K562 (cell line): ENCODE measurements around the gene CPT1C. TPM values are rescaled to one million over a fixed set of nuclear protein-coding genes. Genes with fewer than 3 reads are reported as not detected.

Experiments
- ATF7 ChIP-seq: fragments of 450-650 bp; IDR thresholded peaks from 2 replicates; pipeline ENCODE4 v1.7.1; 2014; ENCODE audit warnings: mild to moderate bottlenecking, moderate library complexity
- ELF2 ChIP-seq: fragments of 250-450 bp; sonication (Bioruptor Pico); IDR thresholded peaks from 2 replicates; pipeline ENCODE4 v1.5.0; 2021; ENCODE audit warnings: mild to moderate bottlenecking
- LEF1 ChIP-seq: fragments of 450-650 bp; IDR thresholded peaks from 2 replicates; pipeline ENCODE4 v1.6.1; 2016; ENCODE audit warnings: mild to moderate bottlenecking
- MEIS2 ChIP-seq: fragments of 450-650 bp; IDR thresholded peaks from 2 replicates; pipeline ENCODE4 v1.6.1; 2014; ENCODE audit warnings: mild to moderate bottlenecking; ENCODE audit not compliant: partially characterized antibody
- NEUROD1 ChIP-seq: fragments of 150-350 bp; IDR thresholded peaks from 2 replicates; pipeline ENCODE4 v1.6.1; 2014; ENCODE audit warnings: borderline replicate concordance, low read length, low read depth; ENCODE audit not compliant: partially characterized antibody
- PML ChIP-seq: IDR thresholded peaks from 2 replicates; pipeline ENCODE4 v1.6.1; 2012; ENCODE audit warnings: low read length, inconsistent platforms
- SRF ChIP-seq, 2 experiments: fragments of 250-450, 450-650 bp in 1 of 2; sonication (Bioruptor Pico) in 1 of 2; sonication (generic) in 1 of 2; formaldehyde crosslinking; IDR thresholded peaks; 2 replicates each; pipeline versions ENCODE4 v1.5.0 to v1.5.1; 2020 to 2022; ENCODE audit warnings: mild to moderate bottlenecking in 1 of 2, missing genetic modification reagents in 1 of 2
- TCFL5 ChIP-seq: fragments of 250-450 bp; sonication (Bioruptor Pico); conservative IDR thresholded peaks from 2 replicates; pipeline ENCODE4 v1.6.1; 2021; ENCODE audit warnings: mild to moderate bottlenecking, moderate library complexity, matching md5 sums
- TEAD4 ChIP-seq, 2 experiments: sonication (generic) in 1 of 2; formaldehyde crosslinking in 1 of 2; IDR thresholded peaks; 2 replicates each; pipeline versions ENCODE4 v1.6.1 to v1.8.0; 2012 to 2022; ENCODE audit warnings: borderline replicate concordance in 1 of 2, inconsistent platforms in 1 of 2, low read length in 1 of 2, mild to moderate bottlenecking in 1 of 2, missing genetic modification reagents in 1 of 2
- TGIF2 ChIP-seq: sonication (generic); formaldehyde crosslinking; IDR thresholded peaks from 2 replicates; pipeline ENCODE4 v1.8.1; 2022; ENCODE audit warnings: mild to moderate bottlenecking, missing genetic modification reagents, moderate library complexity
- polyA plus RNA-seq, 8 experiments: library from polyadenylated mRNA; depleted of rRNA in 4 of 8; stranded (reverse) in 5 of 8; unstranded in 3 of 8; fragments of >200 nt; fragmentation: Nextera tagmentation in 2 of 8; fragmentation: Illumina TruSeq in 1 of 8; extraction: Ambion mirVana in 2 of 8; extraction: Trizol in 1 of 8; gene quantifications; 2 replicates each; pipeline versions ENCODE4 v1.2.1 to v1.2.3, GENCODE V29; 2011 to 2014; ENCODE audit warnings: inconsistent platforms in 1 of 8, missing spikeins in 1 of 8
- total RNA-seq, 7 experiments: library from RNA; depleted of rRNA in 6 of 7; stranded (reverse); fragments of >200 nt in 6 of 7; fragmentation: Illumina TruSeq in 2 of 7; extraction: Trizol in 2 of 7; gene quantifications; 2 replicates each; pipeline versions ENCODE4 v1.2.1 to v1.2.3, GENCODE V29; 2011 to 2021; ENCODE audit warnings: low replicate concordance in 1 of 7
- TF ChIP-seq, protein P1 (sequence below): fragments of 450-650 bp; IDR thresholded peaks from 2 replicates; pipeline ENCODE4 v1.6.1; 2017; ENCODE audit warnings: antibody characterized with exemption, mild to moderate bottlenecking
- TF ChIP-seq, protein P2 (sequence below): fragments of 250-450 bp; sonication (Bioruptor Pico); IDR thresholded peaks from 2 replicates; pipeline ENCODE4 v1.8.0; 2021; ENCODE audit warnings: moderate library complexity, mild to moderate bottlenecking, inconsistent platforms
- TF ChIP-seq, protein P3 (sequence below): fragments of 450-650 bp; IDR thresholded peaks from 2 replicates; pipeline ENCODE4 v1.6.1; 2016
- TF ChIP-seq, protein P4 (sequence below): fragments of 450-650 bp; IDR thresholded peaks from 2 replicates; pipeline ENCODE4 v1.6.1; 2018; ENCODE audit warnings: mild to moderate bottlenecking, low read depth; ENCODE audit not compliant: partially characterized antibody
- TF ChIP-seq, protein P5 (sequence below), 2 experiments: fragments of 450-650 bp; conservative IDR thresholded peaks; 2 replicates each; pipeline ENCODE4 v1.6.1; 2017; ENCODE audit warnings: mild to moderate bottlenecking in 2 of 2, moderate library complexity in 2 of 2
- TF ChIP-seq, protein P6 (sequence below): IDR thresholded peaks from 2 replicates; pipeline ENCODE4 v1.6.1; 2016; ENCODE audit warnings: missing genetic modification characterization, missing compliant biosample characterization

CPT1C gene
- total and polyA plus RNA-seq, 9 of the 15 experiments (the other 6 are each of a cell fraction or from before 2014, with no cell fraction given): 1.9 to 12.3 (median 3.0) TPM

DNA sequence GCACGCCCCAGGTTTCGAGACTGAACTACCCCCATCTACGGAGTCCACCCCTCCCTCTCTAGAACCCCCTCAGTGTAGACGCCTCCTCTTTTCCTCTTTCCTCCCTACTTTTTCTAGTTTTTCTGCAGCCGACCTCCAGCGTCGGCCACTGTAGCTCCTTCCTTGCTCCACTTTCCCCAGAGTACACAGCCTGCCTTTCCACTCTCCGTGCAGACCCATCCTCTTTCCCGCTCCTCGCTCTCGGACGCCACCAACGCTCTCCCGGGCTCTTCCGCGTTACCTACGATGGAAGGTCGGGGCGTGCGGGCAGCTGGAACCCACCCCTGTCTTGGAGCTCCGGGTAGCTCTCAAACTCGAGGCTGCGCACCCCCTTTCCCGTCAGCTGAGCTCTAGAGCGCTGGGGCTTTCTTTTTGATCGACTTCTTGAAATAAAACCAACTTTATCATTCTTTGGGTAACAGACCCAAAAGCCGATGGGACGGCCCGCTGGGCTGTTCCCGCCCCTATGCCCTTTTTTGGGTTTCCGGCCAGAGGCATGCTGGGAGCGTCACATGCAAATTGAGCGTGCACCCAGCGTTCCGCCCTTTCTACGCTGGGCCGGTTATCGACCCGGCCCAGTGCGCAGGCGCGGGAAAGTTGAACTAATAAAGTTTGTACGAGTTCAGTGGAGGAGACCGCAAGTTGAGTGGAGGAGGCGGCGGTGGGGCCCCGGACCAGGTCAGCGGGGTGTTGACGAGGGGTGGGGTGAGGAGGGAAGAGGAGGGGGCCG is 25.4 kb upstream of the CPT1C start, which contains the start of the genes BCL2L12 and IRF3 (continued):
- TF ChIP-seq NEUROD1: peak; percentile 47
- TF ChIP-seq, protein P1, sequence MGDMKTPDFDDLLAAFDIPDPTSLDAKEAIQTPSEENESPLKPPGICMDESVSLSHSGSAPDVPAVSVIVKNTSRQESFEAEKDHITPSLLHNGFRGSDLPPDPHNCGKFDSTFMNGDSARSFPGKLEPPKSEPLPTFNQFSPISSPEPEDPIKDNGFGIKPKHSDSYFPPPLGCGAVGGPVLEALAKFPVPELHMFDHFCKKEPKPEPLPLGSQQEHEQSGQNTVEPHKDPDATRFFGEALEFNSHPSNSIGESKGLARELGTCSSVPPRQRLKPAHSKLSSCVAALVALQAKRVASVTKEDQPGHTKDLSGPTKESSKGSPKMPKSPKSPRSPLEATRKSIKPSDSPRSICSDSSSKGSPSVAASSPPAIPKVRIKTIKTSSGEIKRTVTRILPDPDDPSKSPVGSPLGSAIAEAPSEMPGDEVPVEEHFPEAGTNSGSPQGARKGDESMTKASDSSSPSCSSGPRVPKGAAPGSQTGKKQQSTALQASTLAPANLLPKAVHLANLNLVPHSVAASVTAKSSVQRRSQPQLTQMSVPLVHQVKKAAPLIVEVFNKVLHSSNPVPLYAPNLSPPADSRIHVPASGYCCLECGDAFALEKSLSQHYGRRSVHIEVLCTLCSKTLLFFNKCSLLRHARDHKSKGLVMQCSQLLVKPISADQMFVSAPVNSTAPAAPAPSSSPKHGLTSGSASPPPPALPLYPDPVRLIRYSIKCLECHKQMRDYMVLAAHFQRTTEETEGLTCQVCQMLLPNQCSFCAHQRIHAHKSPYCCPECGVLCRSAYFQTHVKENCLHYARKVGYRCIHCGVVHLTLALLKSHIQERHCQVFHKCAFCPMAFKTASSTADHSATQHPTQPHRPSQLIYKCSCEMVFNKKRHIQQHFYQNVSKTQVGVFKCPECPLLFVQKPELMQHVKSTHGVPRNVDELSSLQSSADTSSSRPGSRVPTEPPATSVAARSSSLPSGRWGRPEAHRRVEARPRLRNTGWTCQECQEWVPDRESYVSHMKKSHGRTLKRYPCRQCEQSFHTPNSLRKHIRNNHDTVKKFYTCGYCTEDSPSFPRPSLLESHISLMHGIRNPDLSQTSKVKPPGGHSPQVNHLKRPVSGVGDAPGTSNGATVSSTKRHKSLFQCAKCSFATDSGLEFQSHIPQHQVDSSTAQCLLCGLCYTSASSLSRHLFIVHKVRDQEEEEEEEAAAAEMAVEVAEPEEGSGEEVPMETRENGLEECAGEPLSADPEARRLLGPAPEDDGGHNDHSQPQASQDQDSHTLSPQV: no peak
- TF ChIP-seq LEF1: no peak
- TF ChIP-seq, protein P2, sequence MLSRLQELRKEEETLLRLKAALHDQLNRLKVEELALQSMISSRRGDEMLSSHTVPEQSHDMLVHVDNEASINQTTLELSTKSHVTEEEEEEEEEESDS (CRISPR knock-in tag): no peak
- TF ChIP-seq TEAD4 (IDR thresholded peaks at IDR 0.05; ENCODE audit: low read length): no peak
- no peak for TF ChIP-seq TEAD4 (CRISPR knock-in tag; IDR thresholded peaks at IDR 0.05; ENCODE audit: borderline replicate concordance)
- peak; percentile 66; the same call in 1 of the 2 replicates for TF ChIP-seq PML
- TF ChIP-seq TCFL5: no peak
- TF ChIP-seq, protein P3, sequence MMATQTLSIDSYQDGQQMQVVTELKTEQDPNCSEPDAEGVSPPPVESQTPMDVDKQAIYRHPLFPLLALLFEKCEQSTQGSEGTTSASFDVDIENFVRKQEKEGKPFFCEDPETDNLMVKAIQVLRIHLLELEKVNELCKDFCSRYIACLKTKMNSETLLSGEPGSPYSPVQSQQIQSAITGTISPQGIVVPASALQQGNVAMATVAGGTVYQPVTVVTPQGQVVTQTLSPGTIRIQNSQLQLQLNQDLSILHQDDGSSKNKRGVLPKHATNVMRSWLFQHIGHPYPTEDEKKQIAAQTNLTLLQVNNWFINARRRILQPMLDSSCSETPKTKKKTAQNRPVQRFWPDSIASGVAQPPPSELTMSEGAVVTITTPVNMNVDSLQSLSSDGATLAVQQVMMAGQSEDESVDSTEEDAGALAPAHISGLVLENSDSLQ: peak; percentile 14; the same call in 1 of the 2 replicates
- peak; percentile 87 for TF ChIP-seq MEIS2
- TF ChIP-seq, protein P4, sequence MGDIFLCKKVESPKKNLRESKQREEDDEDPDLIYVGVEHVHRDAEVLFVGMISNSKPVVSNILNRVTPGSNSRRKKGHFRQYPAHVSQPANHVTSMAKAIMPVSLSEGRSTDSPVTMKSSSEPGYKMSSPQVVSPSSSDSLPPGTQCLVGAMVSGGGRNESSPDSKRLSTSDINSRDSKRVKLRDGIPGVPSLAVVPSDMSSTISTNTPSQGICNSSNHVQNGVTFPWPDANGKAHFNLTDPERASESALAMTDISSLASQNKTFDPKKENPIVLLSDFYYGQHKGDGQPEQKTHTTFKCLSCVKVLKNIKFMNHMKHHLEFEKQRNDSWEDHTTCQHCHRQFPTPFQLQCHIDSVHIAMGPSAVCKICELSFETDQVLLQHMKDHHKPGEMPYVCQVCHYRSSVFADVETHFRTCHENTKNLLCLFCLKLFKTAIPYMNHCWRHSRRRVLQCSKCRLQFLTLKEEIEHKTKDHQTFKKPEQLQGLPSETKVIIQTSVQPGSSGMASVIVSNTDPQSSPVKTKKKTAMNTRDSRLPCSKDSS: no peak
- TF ChIP-seq, protein P5, sequence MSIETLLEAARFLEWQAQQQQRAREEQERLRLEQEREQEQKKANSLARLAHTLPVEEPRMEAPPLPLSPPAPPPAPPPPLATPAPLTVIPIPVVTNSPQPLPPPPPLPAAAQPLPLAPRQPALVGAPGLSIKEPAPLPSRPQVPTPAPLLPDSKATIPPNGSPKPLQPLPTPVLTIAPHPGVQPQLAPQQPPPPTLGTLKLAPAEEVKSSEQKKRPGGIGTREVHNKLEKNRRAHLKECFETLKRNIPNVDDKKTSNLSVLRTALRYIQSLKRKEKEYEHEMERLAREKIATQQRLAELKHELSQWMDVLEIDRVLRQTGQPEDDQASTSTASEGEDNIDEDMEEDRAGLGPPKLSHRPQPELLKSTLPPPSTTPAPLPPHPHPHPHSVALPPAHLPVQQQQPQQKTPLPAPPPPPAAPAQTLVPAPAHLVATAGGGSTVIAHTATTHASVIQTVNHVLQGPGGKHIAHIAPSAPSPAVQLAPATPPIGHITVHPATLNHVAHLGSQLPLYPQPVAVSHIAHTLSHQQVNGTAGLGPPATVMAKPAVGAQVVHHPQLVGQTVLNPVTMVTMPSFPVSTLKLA (conservative IDR thresholded peaks at IDR 0.05): peak; percentile 75 to 79
- TF ChIP-seq, protein P6, sequence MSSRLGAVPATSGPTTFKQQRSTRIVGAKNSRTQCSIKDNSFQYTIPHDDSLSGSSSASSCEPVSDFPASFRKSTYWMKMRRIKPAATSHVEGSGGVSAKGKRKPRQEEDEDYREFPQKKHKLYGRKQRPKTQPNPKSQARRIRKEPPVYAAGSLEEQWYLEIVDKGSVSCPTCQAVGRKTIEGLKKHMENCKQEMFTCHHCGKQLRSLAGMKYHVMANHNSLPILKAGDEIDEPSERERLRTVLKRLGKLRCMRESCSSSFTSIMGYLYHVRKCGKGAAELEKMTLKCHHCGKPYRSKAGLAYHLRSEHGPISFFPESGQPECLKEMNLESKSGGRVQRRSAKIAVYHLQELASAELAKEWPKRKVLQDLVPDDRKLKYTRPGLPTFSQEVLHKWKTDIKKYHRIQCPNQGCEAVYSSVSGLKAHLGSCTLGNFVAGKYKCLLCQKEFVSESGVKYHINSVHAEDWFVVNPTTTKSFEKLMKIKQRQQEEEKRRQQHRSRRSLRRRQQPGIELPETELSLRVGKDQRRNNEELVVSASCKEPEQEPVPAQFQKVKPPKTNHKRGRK (tag): no peak
- no peak for TF ChIP-seq TGIF2
- peak; percentile 89 for TF ChIP-seq ATF7
- peak; percentile 99 to 100 for TF ChIP-seq SRF (CRISPR knock-in tag; IDR thresholded peaks at IDR 0.05)
- peak; percentile 65; the same call in 1 of the 2 replicates for TF ChIP-seq ELF2 (CRISPR knock-in tag)
